ENCODE data around the gene CDK6. TPM values are rescaled to one million over a fixed set of nuclear protein-coding genes. Genes with fewer than 3 reads are reported as not detected.

Gene CDK6
- total and polyA plus RNA-seq, 10 donors, result 0.91 to 37.8 (median 25.5) TPM

DNA sequence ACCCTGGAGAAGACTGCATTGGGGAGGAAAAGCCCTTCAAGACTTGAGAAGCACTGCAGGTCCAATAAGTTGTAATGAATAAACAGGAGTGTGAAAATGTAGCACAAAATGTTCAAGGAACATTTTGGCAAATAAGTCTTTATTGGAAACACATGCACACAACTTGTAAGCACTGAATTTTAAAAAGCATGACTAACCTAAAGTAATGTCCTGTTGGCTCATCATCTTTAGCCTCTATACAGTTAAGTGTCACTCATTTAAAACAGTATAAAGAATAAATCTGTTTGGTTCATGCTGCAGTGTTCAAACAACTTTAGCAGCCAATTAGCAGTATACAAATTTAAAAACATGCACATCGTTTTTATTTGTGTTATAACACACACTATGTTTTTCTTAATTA is 108.6 kb downstream of the CDK6 start:
- no peak overlapping the region for H3K27ac ChIP-seq
- intact Hi-C loops (cut with DNase I; ENCODE audit: low total_unique reads), result no loop called here
- no peaks in the 10 kb centered on the region for H3K9me3 ChIP-seq
- no peak overlapping the region for H3K4me3 ChIP-seq
- H3K36me3 ChIP-seq, result peaks cover 0 to 24% (median 2%) of the 10 kb centered on the region in 6 donors
- WGBS, 5 donors, result 71 to 90% (median 82%) methylated on average over 1 of the region's 1 CpG
- TF ChIP-seq POLR2A (IDR thresholded peaks at IDR 0.05), result no peak
- no peaks in the 10 kb centered on the region for H3K27me3 ChIP-seq (replicated peaks in 1 of 7)
- DNase-seq, result no peak
- H3K4me1 ChIP-seq, result peaks cover 11 to 50% (median 27%) of the 10 kb centered on the region in 6 donors

DNA sequence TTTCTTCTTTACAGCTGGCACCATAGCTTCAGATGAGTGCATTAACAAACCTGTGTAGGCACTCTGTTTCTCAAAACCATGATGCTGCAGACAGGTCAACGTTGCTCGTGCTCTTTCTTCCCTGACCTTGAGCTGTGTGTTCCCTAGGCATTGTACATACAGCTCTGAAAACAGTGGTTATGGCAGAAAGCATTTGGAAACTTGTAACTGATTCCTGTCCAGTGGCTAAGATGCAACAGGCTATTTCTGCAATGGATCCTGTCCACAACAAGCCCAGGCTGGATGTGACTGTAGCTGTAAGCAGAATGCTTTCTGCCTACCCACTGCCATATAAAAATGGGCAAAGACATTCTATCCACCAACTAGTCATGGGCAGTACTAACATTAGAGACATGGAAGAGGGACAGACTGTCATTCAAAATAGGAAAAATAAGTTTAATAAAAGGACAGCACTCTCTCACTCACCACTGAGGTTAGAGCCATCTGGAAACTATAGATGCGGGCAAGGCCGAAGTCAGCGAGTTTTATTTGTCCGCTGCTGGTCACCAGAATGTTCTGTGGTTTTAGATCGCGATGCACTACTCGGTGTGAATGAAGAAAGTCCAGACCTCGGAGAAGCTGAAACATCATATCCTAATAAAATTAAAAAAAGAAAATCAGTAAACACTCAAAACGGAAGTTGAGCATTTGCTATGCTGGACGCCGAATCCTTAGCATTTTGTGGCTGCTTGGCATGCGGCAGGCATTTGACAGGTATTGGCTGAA is 111.0 kb downstream of the CDK6 start:
- 80 to 91% (median 89%) methylated on average over 14 of the region's 14 CpGs for WGBS, 5 donors

DNA sequence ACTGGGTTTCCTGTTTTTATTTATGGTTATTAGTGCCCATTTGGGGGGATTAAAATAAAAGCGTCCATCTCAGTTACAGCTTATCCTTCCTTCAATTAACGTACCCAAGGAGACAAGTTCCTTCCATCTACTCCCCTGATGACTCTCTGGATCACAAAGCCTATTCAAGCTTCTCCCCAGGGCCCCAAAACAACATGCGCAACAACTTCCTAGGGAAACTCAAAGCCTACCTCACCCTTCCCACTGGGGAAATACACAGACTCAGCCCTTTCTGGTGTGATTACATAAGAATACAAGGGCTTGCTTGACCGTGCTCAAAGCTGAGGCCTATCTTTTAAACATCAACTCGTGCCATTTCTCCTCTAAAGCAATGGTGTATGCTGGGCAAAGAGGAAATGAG is 112.4 kb downstream of the CDK6 start:
- Histone ChIP-seq H3K4me1 (peaks cover 15 to 45% (median 26%) of the 10 kb centered on the region in 6 donors), H3K36me3 (peaks cover 0 to 24% (median 2%) of the 10 kb centered on the region in 6 donors), H3K27me3 (replicated peaks in 1 of 7) (no peaks in the 10 kb centered on the region), H3K27ac (peak overlapping the region; percentile 54 to 79 (median 70)), H3K4me3 (no peak overlapping the region), H3K9me3 (no peaks in the 10 kb centered on the region)
- DNase-seq, result no peak
- WGBS, 5 donors, result 30 to 46% (median 31%) methylated on average over 5 of the region's 5 CpGs
- TF ChIP-seq POLR2AphosphoS5 (IDR thresholded peaks at IDR 0.05), result peak in 1 of 3 donors; percentile 67
- TF ChIP-seq, protein P1, sequence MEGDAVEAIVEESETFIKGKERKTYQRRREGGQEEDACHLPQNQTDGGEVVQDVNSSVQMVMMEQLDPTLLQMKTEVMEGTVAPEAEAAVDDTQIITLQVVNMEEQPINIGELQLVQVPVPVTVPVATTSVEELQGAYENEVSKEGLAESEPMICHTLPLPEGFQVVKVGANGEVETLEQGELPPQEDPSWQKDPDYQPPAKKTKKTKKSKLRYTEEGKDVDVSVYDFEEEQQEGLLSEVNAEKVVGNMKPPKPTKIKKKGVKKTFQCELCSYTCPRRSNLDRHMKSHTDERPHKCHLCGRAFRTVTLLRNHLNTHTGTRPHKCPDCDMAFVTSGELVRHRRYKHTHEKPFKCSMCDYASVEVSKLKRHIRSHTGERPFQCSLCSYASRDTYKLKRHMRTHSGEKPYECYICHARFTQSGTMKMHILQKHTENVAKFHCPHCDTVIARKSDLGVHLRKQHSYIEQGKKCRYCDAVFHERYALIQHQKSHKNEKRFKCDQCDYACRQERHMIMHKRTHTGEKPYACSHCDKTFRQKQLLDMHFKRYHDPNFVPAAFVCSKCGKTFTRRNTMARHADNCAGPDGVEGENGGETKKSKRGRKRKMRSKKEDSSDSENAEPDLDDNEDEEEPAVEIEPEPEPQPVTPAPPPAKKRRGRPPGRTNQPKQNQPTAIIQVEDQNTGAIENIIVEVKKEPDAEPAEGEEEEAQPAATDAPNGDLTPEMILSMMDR (IDR thresholded peaks at IDR 0.05 in 8 of 11, conservative IDR thresholded peaks at IDR 0.05 in 3 of 11), result no peak
- TF ChIP-seq POLR2A (IDR thresholded peaks at IDR 0.05), result no peak
- intact Hi-C loops (cut with DNase I; ENCODE audit: low total_unique reads), result loop anchor here (5.0 kb wide), 1 partner anchor 108 kb away; no protein-coding TSS in a partner anchor

More for the DNA sequence above, 111.0 kb downstream of the CDK6 start:
- Histone ChIP-seq H3K9me3 (no peaks in the 10 kb centered on the region), H3K4me3 (no peak overlapping the region), H3K36me3 (peaks cover 0 to 24% (median 2%) of the 10 kb centered on the region in 6 donors), H3K4me1 (peaks cover 13 to 38% (median 21%) of the 10 kb centered on the region in 6 donors), H3K27me3 (replicated peaks in 1 of 7) (no peaks in the 10 kb centered on the region), H3K27ac (no peak overlapping the region)
- no peak for DNase-seq
- intact Hi-C loops (cut with DNase I; ENCODE audit: low total_unique reads), result no loop called here
- TF ChIP-seq POLR2A (IDR thresholded peaks at IDR 0.05), result no peak
- no peak for TF ChIP-seq POLR2AphosphoS5 (IDR thresholded peaks at IDR 0.05)
- TF ChIP-seq, protein P1 (IDR thresholded peaks at IDR 0.05 in 8 of 11, conservative IDR thresholded peaks at IDR 0.05 in 3 of 11), result no peak

DNA sequence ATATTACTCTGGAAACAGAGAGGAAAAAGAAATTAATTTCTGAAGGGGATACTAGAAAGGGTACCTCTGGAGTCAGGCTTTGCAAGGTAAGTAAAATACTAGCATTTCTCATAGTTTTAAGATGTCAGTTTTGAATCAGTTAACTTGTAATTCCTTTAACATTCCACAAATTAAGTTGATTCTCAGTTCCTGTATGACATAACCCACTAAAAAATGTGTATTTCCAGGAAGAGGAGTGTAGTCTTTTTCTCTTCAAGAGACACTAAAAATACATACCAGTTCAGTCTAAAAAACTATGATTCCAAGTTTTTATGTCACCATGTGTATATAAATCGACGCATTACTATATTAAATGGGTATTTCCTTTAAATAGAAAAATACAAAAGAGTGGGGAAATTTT is 113.2 kb downstream of the CDK6 start:
- Histone ChIP-seq H3K36me3 (peaks cover 0 to 24% (median 2%) of the 10 kb centered on the region in 6 donors), H3K4me3 (no peak overlapping the region), H3K27me3 (replicated peaks in 1 of 7) (no peaks in the 10 kb centered on the region), H3K4me1 (peaks cover 15 to 52% (median 33%) of the 10 kb centered on the region in 6 donors), H3K27ac (peak overlapping the region in 7 of 8 donors; percentile 59 to 79 (median 72)), H3K9me3 (no peaks in the 10 kb centered on the region)
- no peak for TF ChIP-seq POLR2AphosphoS5 (IDR thresholded peaks at IDR 0.05)
- 65 to 86% (median 72%) methylated on average over 2 of the region's 2 CpGs for WGBS, 5 donors
- intact Hi-C loops (cut with DNase I; ENCODE audit: low total_unique reads), result loop anchor here (5.0 kb wide), 1 partner anchor 109 kb away; no protein-coding TSS in a partner anchor
- DNase-seq, result no peak

DNA sequence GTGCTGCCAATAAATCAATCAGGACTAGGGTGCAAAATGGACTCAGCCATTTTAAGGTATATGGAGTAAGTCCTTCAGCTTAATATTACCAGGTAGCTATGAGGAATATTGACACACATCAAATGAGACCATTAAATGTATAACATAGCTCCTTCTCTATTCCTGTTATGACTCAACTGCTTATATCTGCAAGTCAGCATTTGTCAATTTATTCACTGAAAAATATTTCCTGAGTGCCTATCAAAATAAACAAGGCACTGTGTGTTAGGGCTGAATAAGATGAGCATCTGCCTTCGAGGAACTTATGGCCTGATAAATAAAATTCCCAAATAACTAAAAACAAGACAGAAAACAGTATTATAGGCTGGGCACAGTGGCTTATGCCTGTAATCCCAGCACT is 113.8 kb downstream of the CDK6 start:
- Histone ChIP-seq H3K27ac (peak overlapping the region in 7 of 8 donors; percentile 30 to 79 (median 72)), H3K4me1 (peaks cover 15 to 57% (median 37%) of the 10 kb centered on the region in 6 donors), H3K36me3 (peaks cover 0 to 24% (median 2%) of the 10 kb centered on the region in 6 donors), H3K27me3 (replicated peaks in 1 of 7) (no peaks in the 10 kb centered on the region), H3K4me3 (no peak overlapping the region), H3K9me3 (no peaks in the 10 kb centered on the region)
- no peak for TF ChIP-seq POLR2AphosphoS5 (IDR thresholded peaks at IDR 0.05)
- no peak for TF ChIP-seq POLR2A (IDR thresholded peaks at IDR 0.05)
- TF ChIP-seq, protein P1 (IDR thresholded peaks at IDR 0.05 in 8 of 11, conservative IDR thresholded peaks at IDR 0.05 in 3 of 11), result no peak
- intact Hi-C loops (cut with DNase I; ENCODE audit: low total_unique reads), result loop anchor here (5.0 kb wide), 1 partner anchor 110 kb away; no protein-coding TSS in a partner anchor
- WGBS, 5 donors, result 81 to 91% (median 88%) methylated on average over 1 of the region's 1 CpG
- no peak for DNase-seq

Data from spleen (tissue), 11 donors.